Upper lobe of right lung (tissue), 1 donor: Measurements from ENCODE around the gene ANXA7. TPM values are rescaled to one million over a fixed set of nuclear protein-coding genes. Genes with fewer than 3 reads are reported as not detected.

ENCODE experiments used
- ATAC-seq: fragments of 200-7000 bp; cut with Tn5 transposase; one replicate; pipeline ENCODE4 v1.9.1; 2020; ENCODE audit warnings: mild to moderate bottlenecking, moderate library complexity
- DNase-seq: peaks from one replicate; pipeline ENCODE4 v3.0.0-alpha.2; 2020
- H3K27ac ChIP-seq: fragments of 200-600 bp; one replicate; pipeline ENCODE4 v1.8.0; 2022
- H3K27me3 ChIP-seq: fragments of 200-600 bp; one replicate; pipeline ENCODE4 v1.8.0; 2022; ENCODE audit warnings: mild to moderate bottlenecking
- H3K36me3 ChIP-seq: fragments of 200-600 bp; one replicate; pipeline ENCODE4 v1.8.0; 2022
- H3K4me1 ChIP-seq: fragments of 200-600 bp; one replicate; pipeline ENCODE4 v1.8.0; 2022
- H3K4me3 ChIP-seq: fragments of 200-600 bp; one replicate; pipeline ENCODE4 v1.8.0; 2022; ENCODE audit warnings: mild to moderate bottlenecking
- H3K9me3 ChIP-seq: fragments of 200-600 bp; one replicate; pipeline ENCODE4 v1.8.0; 2022
- intact Hi-C: fragments of 100-400 bp; cut with DNase I; formaldehyde crosslinking; loops from one replicate; pipeline ENCODE4 v1.11.0; 2022
- total RNA-seq: library from RNA; stranded (reverse); fragmentation: NEBNext Ultra II Directional; extraction: Animal tissue kit (Norgen Biotek cat#: 25700); gene quantifications from one replicate; pipeline ENCODE4 v1.2.1, GENCODE V29; 2021
- TF ChIP-seq, protein P1 (sequence below): fragments of 200-600 bp; IDR thresholded peaks from one replicate; pipeline ENCODE4 v1.8.0; 2022; ENCODE audit warnings: antibody characterized with exemption
- donor health status: DM: no; HTN: yes; CAD: no; lungs with severe emphysema.

Gene ANXA7
- total RNA-seq, 1 donor from 2014 or later = 102 TPM

DNA sequence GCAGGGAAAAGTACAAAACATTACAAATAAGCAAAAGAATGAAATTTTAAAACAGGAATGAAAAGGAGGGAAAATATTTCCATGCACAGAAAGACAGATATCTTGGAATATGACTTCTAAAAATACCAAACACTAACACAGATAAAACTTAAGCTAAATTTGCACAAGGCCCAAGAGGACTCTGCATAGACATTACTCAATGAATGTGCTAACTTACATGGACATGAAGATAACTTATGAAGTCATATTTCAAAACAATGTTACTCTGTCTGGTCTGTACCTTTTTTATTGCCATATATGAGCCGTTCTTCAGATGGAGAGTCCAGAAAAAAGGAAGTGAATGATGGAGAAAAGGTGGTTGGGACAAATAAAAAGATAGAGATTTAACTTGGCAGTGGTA, 34.5 kb upstream of the ANXA7 start:
- DNase-seq = no peak
- TF ChIP-seq, protein P1, sequence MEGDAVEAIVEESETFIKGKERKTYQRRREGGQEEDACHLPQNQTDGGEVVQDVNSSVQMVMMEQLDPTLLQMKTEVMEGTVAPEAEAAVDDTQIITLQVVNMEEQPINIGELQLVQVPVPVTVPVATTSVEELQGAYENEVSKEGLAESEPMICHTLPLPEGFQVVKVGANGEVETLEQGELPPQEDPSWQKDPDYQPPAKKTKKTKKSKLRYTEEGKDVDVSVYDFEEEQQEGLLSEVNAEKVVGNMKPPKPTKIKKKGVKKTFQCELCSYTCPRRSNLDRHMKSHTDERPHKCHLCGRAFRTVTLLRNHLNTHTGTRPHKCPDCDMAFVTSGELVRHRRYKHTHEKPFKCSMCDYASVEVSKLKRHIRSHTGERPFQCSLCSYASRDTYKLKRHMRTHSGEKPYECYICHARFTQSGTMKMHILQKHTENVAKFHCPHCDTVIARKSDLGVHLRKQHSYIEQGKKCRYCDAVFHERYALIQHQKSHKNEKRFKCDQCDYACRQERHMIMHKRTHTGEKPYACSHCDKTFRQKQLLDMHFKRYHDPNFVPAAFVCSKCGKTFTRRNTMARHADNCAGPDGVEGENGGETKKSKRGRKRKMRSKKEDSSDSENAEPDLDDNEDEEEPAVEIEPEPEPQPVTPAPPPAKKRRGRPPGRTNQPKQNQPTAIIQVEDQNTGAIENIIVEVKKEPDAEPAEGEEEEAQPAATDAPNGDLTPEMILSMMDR = no peak
- Histone ChIP-seq H3K36me3 (peaks cover 38% of the 10 kb centered on the region), H3K27me3 (no peaks in the 10 kb centered on the region), H3K9me3 (no peaks in the 10 kb centered on the region), H3K27ac (no peak overlapping the region), H3K4me3 (no peak overlapping the region), H3K4me1 (no peaks in the 10 kb centered on the region)
- ATAC-seq = no peak
- intact Hi-C loops = no loop called here

DNA sequence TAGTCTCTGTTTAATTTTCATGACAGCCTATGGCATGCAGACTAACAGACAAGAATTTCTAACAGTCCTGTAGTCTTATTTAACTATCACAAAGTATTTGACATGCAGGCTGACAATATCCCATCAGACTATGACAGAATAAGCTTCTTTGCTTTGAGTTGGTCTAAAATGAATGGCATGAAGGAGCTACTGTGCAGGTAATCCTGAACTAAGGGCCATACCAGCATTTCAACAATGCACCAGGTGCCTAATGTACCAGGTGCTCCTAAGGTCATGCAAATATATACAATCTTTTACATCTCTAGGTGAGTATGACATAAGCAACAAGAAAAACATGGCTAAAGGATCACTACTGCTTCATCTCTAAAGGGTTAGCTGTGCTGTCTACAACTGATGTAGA, 33.1 kb upstream of the ANXA7 start:
- DNase-seq (no peak), ATAC-seq (no peak)
- TF ChIP-seq, protein P1 = no peak
- Histone ChIP-seq H3K4me3 (no peak overlapping the region), H3K27me3 (no peaks in the 10 kb centered on the region), H3K9me3 (no peaks in the 10 kb centered on the region), H3K27ac (no peak overlapping the region), H3K4me1 (no peaks in the 10 kb centered on the region), H3K36me3 (peaks cover 27% of the 10 kb centered on the region)
- intact Hi-C loops = no loop called here

DNA sequence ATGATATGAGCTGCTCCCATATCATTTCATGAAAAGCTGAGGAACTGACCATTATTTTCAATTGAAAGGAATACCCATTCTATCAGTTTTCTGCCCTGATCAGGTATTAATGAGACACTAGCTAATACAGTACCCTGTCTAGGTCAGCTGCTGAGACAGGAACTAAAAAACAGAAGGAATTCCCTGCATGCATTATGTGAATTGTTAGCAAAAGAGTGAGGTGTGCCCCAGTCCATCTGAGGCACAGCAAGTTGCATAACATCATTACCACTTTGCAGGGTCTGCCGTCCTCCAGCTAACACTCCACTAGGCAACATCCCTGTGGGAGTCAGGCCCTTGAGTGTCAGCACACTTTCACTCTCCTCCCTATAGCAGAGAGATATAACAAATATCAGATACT, 30.6 kb upstream of the ANXA7 start:
- intact Hi-C loops = no loop called here
- H3K9me3 ChIP-seq = no peaks in the 10 kb centered on the region
- no peak overlapping the region for H3K4me3 ChIP-seq
- ATAC-seq = no peak
- no peak overlapping the region for H3K27ac ChIP-seq
- no peak for DNase-seq
- H3K36me3 ChIP-seq = peaks cover 32% of the 10 kb centered on the region
- TF ChIP-seq, protein P1 = no peak
- H3K4me1 ChIP-seq = no peaks in the 10 kb centered on the region
- H3K27me3 ChIP-seq = no peaks in the 10 kb centered on the region

DNA sequence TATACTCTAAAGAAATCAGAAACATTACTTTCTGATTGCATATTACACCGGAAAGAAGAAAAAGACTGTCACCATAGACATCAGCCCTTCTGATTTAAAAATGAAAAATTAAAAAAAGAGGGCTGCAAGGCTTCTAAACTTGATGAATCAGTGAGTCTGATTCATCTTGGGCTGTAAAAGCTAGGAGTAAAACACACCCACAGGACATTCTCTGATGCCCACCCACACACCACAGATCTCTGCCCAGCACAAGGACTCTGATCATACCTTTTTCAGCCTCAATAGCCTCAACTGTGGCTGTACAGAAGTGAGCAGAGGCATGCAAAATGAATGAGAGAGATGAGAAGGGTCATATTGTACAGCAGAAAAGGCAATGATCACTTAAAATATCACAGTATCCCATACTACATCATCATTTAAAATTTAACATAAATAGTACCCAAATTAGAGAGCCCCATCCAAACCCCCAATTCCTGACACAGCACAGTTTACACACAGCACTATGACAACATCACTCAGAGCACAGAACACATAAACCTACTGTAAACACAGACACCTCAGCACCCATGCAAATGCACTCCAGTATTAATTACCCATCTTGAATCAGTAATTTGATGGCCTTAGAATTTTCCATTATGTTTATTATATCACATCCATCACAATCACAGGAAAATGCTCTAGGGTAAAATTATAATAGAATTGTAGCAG, 25.9 kb upstream of the ANXA7 start:
- ATAC-seq = no peak
- H3K9me3 ChIP-seq = no peaks in the 10 kb centered on the region
- intact Hi-C loops = no loop called here
- H3K36me3 ChIP-seq = peaks cover 34% of the 10 kb centered on the region
- H3K4me1 ChIP-seq = no peaks in the 10 kb centered on the region
- no peak overlapping the region for H3K27ac ChIP-seq
- TF ChIP-seq, protein P1 = no peak
- H3K4me3 ChIP-seq = no peak overlapping the region
- no peak for DNase-seq
- no peaks in the 10 kb centered on the region for H3K27me3 ChIP-seq

DNA sequence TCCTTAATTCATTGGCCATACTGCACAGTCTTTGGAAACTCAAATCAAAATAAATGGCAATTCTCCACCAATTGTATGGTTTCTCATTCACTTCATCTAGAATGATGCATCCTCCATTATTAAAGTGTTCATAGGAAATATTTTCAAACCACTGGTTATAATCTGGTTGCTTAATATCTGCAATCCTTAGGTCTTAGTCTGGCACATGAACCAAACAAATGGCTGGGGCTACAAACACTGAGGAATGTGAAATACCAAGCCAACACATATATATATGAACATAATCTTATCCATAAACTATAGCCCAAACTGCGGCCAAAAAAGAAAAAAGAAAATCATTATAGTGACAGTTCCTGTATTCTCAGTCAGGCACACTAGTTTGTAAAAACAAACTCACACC, 25.2 kb upstream of the ANXA7 start:
- no peak overlapping the region for H3K4me3 ChIP-seq
- intact Hi-C loops = no loop called here
- TF ChIP-seq, protein P1 = no peak
- ATAC-seq (no peak), DNase-seq (no peak)
- peaks cover 27% of the 10 kb centered on the region for H3K36me3 ChIP-seq
- H3K9me3 ChIP-seq = no peaks in the 10 kb centered on the region
- no peaks in the 10 kb centered on the region for H3K4me1 ChIP-seq
- H3K27me3 ChIP-seq = no peaks in the 10 kb centered on the region
- no peak overlapping the region for H3K27ac ChIP-seq

DNA sequence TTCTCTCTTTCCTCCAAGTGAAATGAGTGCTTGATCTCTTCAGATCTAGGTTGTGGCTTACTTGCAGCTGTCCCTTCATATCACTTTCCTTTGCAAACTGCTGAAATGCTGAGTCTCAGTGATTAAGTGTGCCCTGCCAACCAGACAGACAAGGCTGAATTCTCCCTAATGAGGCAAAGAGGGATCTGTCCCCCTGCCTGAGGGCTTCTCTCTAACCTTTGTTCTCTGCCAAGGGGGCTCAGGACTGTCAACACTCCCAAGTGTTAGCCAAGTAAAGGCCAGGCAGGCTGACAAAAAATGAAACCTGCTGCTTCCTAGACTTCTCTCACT, 19.6 kb upstream of the ANXA7 start, which contains the start of gene MSS51:
Gene MSS51 (minus strand): TSS at position 24 of the 330 bp plus-strand sequence. CDS start 5,277 bp downstream, outside the sequence.
- DNase-seq (no peak), ATAC-seq (no peak)
- peaks cover 17% of the 10 kb centered on the region for H3K36me3 ChIP-seq
- intact Hi-C loops = no loop called here
- TF ChIP-seq, protein P1 = no peak
- H3K27me3 ChIP-seq = no peaks in the 10 kb centered on the region
- H3K4me1 ChIP-seq = no peaks in the 10 kb centered on the region
- H3K4me3 ChIP-seq = no peak within 1 kb of the TSS
- no peaks in the 10 kb centered on the region for H3K9me3 ChIP-seq
- H3K27ac ChIP-seq = no peak within 1 kb of the TSS
